ENCODE measurements around the gene DNPEP.

GRCh38 chr2:219335373-219335786, 52.3 kb downstream of the DNPEP start:
- TF ChIP-seq CTCF (IDR thresholded peaks at IDR 0.05) (no peak), POLR2A (IDR thresholded peaks at IDR 0.05) (no peak)
